ENCODE data around the gene SMPD3.

SMPD3 gene

GRCh38 chr16:68444056-68444657 is 4.2 kb downstream of the SMPD3 start:
- DNase-seq (ENCODE audit: extremely low read depth in 1 of 2, low read depth in 1 of 2), result no peak

GRCh38 chr16:68436581-68436980 is 11.7 kb downstream of the SMPD3 start:
- no peak for DNase-seq (ENCODE audit: extremely low read depth in 1 of 2, low read depth in 1 of 2)

GRCh38 chr16:68434624-68435210 is 13.6 kb downstream of the SMPD3 start:
- DNase-seq (ENCODE audit: extremely low read depth in 1 of 2, low read depth in 1 of 2), result no peak

- DNase-seq (ENCODE audit: extremely low read depth in 1 of 2, low read depth in 1 of 2), result no peak
These were observed 15.0 kb downstream of the SMPD3 start for GRCh38 chr16:68433316-68433715.

- DNase-seq (ENCODE audit: extremely low read depth in 1 of 2, low read depth in 1 of 2), result no peak
These were observed 15.6 kb downstream of the SMPD3 start for GRCh38 chr16:68432701-68433100.

GRCh38 chr16:68429076-68429854 is 19.0 kb downstream of the SMPD3 start:
- DNase-seq (ENCODE audit: extremely low read depth in 1 of 2, low read depth in 1 of 2), result no peak

GRCh38 chr16:68427649-68428303 is 20.5 kb downstream of the SMPD3 start:
- DNase-seq (ENCODE audit: extremely low read depth in 1 of 2, low read depth in 1 of 2), result no peak

- DNase-seq (ENCODE audit: extremely low read depth in 1 of 2, low read depth in 1 of 2), result no peak
These were observed 22.0 kb downstream of the SMPD3 start for GRCh38 chr16:68426347-68426652.

- no peak for DNase-seq (ENCODE audit: extremely low read depth in 1 of 2, low read depth in 1 of 2)
These were observed 22.6 kb downstream of the SMPD3 start for GRCh38 chr16:68425498-68426346.

GRCh38 chr16:68423771-68424170 is 24.5 kb downstream of the SMPD3 start:
- DNase-seq (ENCODE audit: extremely low read depth in 1 of 2, low read depth in 1 of 2), result no peak

GRCh38 chr16:68422396-68422960 is 25.8 kb downstream of the SMPD3 start:
- no peak for DNase-seq (ENCODE audit: extremely low read depth in 1 of 2, low read depth in 1 of 2)

GRCh38 chr16:68421076-68421475 is 27.2 kb downstream of the SMPD3 start:
- DNase-seq (ENCODE audit: extremely low read depth in 1 of 2, low read depth in 1 of 2), result no peak

GRCh38 chr16:68420366-68420942 is 27.9 kb downstream of the SMPD3 start:
- DNase-seq (ENCODE audit: extremely low read depth in 1 of 2, low read depth in 1 of 2), result no peak

- peak in 1 of 2 donors; percentile 44 for DNase-seq (ENCODE audit: extremely low read depth in 1 of 2, low read depth in 1 of 2)
These were observed 30.5 kb downstream of the SMPD3 start for GRCh38 chr16:68417711-68418301.

- DNase-seq (ENCODE audit: extremely low read depth in 1 of 2, low read depth in 1 of 2), result no peak
These were observed 32.0 kb downstream of the SMPD3 start for GRCh38 chr16:68416057-68417046.

GRCh38 chr16:68414581-68414980 is 33.7 kb downstream of the SMPD3 start:
- no peak for DNase-seq (ENCODE audit: extremely low read depth in 1 of 2, low read depth in 1 of 2)

GRCh38 chr16:68412061-68412460 is 36.2 kb downstream of the SMPD3 start:
- no peak for DNase-seq (ENCODE audit: extremely low read depth in 1 of 2, low read depth in 1 of 2)

GRCh38 chr16:68411086-68411485 is 37.2 kb downstream of the SMPD3 start:
- no peak for DNase-seq (ENCODE audit: extremely low read depth in 1 of 2, low read depth in 1 of 2)

- DNase-seq (ENCODE audit: extremely low read depth in 1 of 2, low read depth in 1 of 2), result no peak
These were observed 39.3 kb downstream of the SMPD3 start for GRCh38 chr16:68408967-68409366.

All from stimulated activated CD8-positive, alpha-beta memory T cell treated with anti-CD3 and anti-CD28 coated beads, Interleukin-7, amount 100 ng/mL, for 48 hours (primary cell).